GM10847 (cell line): Measurements from ENCODE around the gene CELF1.

Source experiments
- POLR2A ChIP-seq: IDR thresholded peaks from 2 replicates; pipeline ENCODE4 v1.6.1; 2011; ENCODE audit not compliant: insufficient read length; ENCODE audit errors: extremely low read depth

The CELF1 gene

GRCh38 chr11:47438721-47439120 lies 114.2 kb downstream of the CELF1 start:
- no peak for TF ChIP-seq POLR2A

- TF ChIP-seq POLR2A = no peak
These were observed 115.0 kb downstream of the CELF1 start for GRCh38 chr11:47437746-47438418.

- no peak for TF ChIP-seq POLR2A
These were observed 115.7 kb downstream of the CELF1 start for GRCh38 chr11:47437218-47437745.

- TF ChIP-seq POLR2A = no peak
These were observed 116.2 kb downstream of the CELF1 start for GRCh38 chr11:47436726-47437125.

- TF ChIP-seq POLR2A = no peak
These were observed 117.2 kb downstream of the CELF1 start for GRCh38 chr11:47435687-47436086.

GRCh38 chr11:47434011-47434786 lies 118.7 kb downstream of the CELF1 start:
- no peak for TF ChIP-seq POLR2A

- no peak for TF ChIP-seq POLR2A
These were observed 119.8 kb downstream of the CELF1 start for GRCh38 chr11:47433157-47433556.

- TF ChIP-seq POLR2A = no peak
These were observed 121.4 kb downstream of the CELF1 start for GRCh38 chr11:47431356-47432083.

- TF ChIP-seq POLR2A = no peak
These were observed 122.4 kb downstream of the CELF1 start for GRCh38 chr11:47430524-47430923.

- peak; percentile 80 for TF ChIP-seq POLR2A
These were observed 126.6 kb downstream of the CELF1 start, which contains the start of gene PSMC3 for GRCh38 chr11:47426062-47426956. PSMC3 (minus strand) TSS chr11:47426439; CDS start chr11:47426279, 160 bp downstream.

GRCh38 chr11:47425611-47426010 lies 127.3 kb downstream of the CELF1 start:
- no peak for TF ChIP-seq POLR2A

- no peak for TF ChIP-seq POLR2A
These were observed 134.3 kb downstream of the CELF1 start for GRCh38 chr11:47418454-47419259.

- TF ChIP-seq POLR2A = no peak
These were observed 135.2 kb downstream of the CELF1 start for GRCh38 chr11:47417712-47418111.
